Mesodermal cell (in vitro differentiated cells): ENCODE results near the gene IFNAR2.

Experiments
- H3K27ac ChIP-seq: 2 replicates; pipeline ENCODE4 v1.7.0; 2013; ENCODE audit warnings: mild to moderate bottlenecking, low read depth, low read length, moderate library complexity; ENCODE audit not compliant: severe bottlenecking
- H3K36me3 ChIP-seq: 2 replicates; pipeline ENCODE4 v1.7.1; 2013; ENCODE audit warnings: mild to moderate bottlenecking, low read length, moderate library complexity; ENCODE audit not compliant: control insufficient read depth, insufficient read depth
- H3K4me1 ChIP-seq: one replicate; pipeline ENCODE4 v1.7.1; 2013; ENCODE audit warnings: mild to moderate bottlenecking, low read length; ENCODE audit not compliant: insufficient read depth, control insufficient read depth, poor library complexity, severe bottlenecking
- H3K4me3 ChIP-seq: 2 replicates; pipeline ENCODE4 v1.7.0; 2013; ENCODE audit warnings: low read length, control low read depth, mild to moderate bottlenecking; ENCODE audit not compliant: insufficient read depth, poor library complexity, severe bottlenecking; ENCODE audit errors: extremely low read depth
- H3K9me3 ChIP-seq: 2 replicates; pipeline ENCODE4 v1.7.1; 2013; ENCODE audit warnings: mild to moderate bottlenecking, low read length, moderate library complexity; ENCODE audit not compliant: control insufficient read depth
- WGBS, 2 experiments: methylation state at CpG; one replicate each; pipeline ENCODE4 v1.1.5; 2013; ENCODE audit warnings: missing lambda C conversion rate in 2 of 2; ENCODE audit not compliant: insufficient coverage in 2 of 2; 5-methylcytosine and 5-hydroxymethylcytosine counted together

Gene IFNAR2

DNA sequence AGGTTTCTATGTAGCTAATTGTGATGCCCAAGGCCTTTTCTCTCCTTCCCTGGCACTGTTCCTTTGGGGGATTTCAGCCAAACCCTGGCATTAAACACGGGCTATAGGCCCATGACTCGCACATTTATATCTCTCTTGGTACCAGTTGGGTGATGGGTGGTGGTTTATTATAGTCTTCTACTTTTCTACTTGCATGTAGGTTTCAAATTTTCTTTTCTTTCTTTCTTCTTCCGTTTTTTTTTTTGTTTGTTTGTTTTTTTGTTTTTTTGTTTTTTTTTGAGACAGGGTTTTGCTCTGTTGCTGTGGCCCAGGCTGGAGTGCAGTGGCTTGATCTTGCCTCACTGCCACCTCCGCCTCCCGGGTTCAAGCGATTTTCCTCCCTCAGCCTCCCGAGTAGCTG lies 37.5 kb downstream of the IFNAR2 start:
- peaks cover 4% of the 10 kb centered on the region for H3K4me1 ChIP-seq
- WGBS, 2 experiments, result 83% methylated on average over 3 of the region's 7 CpGs; no CpG with 5 or more reads in 1 of the 2 experiments
- H3K9me3 ChIP-seq, result no peaks in the 10 kb centered on the region
- H3K4me3 ChIP-seq, result peak overlapping the region; percentile 59
- no peak overlapping the region for H3K27ac ChIP-seq
- peaks cover 28% of the 10 kb centered on the region for H3K36me3 ChIP-seq

DNA sequence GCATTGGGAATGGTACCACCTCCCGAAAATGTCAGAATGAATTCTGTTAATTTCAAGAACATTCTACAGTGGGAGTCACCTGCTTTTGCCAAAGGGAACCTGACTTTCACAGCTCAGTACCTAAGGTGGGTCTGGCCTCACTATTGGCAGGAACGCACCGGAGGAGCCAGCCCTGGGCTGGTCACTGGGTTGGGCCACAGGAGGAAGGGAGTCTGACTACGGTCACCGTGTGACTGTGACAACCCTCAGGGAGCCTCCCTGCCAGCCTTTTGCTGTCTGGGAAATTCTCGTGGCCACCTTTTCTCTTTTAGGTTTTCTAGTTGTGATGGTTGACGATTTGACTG lies 38.6 kb downstream of the IFNAR2 start:
- Histone ChIP-seq H3K4me1 (peaks cover 4% of the 10 kb centered on the region), H3K9me3 (no peaks in the 10 kb centered on the region), H3K36me3 (peaks cover 19% of the 10 kb centered on the region), H3K4me3 (no peak overlapping the region), H3K27ac (no peak overlapping the region)
- 85 to 92% methylated on average over 5 to 6 of the region's 7 CpGs for WGBS, 2 experiments

DNA sequence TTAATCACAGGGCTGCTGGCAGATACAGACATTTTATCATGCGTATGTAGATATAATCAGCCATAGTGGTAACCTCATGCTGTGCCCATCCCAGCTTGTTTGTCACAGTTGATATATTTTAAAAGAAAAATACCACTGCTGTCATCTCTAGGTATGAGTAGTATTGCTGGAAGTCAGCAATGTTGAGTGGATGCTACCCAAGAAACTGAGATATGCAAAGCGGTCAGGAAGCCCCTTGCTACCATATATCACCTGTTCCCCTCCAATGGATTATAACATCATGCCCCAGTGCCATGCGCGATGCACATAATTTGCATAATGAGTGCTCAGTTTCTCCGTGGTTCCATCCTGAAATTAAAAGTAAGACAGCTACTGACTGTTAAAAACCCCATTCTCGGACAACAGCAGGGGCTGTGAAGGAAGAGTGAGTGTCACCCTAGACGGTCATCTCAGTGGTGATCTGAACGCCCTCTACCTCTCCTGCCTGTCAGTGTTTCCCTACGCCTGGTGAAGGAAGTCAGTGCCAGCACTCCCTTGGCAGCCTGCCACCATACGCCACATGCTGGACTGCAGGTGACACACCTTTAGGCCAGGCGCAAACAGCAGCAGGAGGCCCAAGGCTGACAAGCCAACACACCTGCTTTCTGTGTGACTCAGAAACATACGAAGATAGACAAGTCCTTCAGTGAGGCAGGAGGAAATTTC lies 39.2 kb downstream of the IFNAR2 start:
- Histone ChIP-seq H3K27ac (no peak overlapping the region), H3K4me1 (peaks cover 4% of the 10 kb centered on the region), H3K36me3 (peaks cover 14% of the 10 kb centered on the region), H3K9me3 (no peaks in the 10 kb centered on the region), H3K4me3 (no peak overlapping the region)
- 89 to 92% methylated on average over 9 to 10 of the region's 12 CpGs for WGBS, 2 experiments

DNA sequence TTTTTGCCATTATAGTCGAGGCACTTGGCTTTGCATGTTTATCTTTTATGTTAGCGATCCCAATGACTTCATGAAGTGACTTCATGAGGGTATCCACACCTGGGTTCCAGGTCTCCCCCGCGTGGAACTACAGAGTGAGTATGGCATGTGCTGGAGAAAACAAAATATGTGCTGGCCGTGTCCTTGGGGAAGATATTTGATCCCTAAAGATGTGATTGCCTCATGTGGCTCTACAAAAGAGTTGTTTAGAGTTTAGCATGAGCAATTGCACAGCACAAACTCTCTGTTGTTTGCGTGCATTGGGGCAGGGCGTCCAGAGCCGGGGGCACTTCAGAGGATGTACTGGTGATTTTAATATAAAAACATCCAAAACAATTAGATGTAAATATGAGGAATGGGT lies 41.2 kb downstream of the IFNAR2 start:
- peaks cover 14% of the 10 kb centered on the region for H3K36me3 ChIP-seq
- H3K4me1 ChIP-seq, result peaks cover 4% of the 10 kb centered on the region
- H3K9me3 ChIP-seq, result peaks cover 4% of the 10 kb centered on the region
- no peak overlapping the region for H3K4me3 ChIP-seq
- 92 to 93% methylated on average over 5 of the region's 8 CpGs for WGBS, 2 experiments
- H3K27ac ChIP-seq, result no peak overlapping the region

DNA sequence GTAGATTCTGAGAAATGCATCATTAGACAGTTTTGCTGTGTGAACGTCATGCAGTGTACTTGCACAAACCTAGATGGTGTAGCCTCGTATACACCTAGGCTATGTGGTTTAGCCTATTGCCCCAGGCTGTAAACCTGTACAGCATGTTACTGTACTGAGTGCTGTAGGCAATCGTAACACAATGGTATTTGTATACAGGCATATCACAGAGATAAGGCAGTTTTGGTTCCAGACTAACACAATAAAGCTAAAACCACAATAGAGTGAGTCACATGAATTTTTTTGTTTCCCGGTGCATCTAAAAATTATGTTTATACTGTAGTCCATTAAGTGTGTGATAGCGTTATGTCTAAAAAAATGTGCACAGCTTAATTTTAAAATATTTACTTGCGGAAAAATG lies 43.3 kb downstream of the IFNAR2 start:
- Histone ChIP-seq H3K27ac (no peak overlapping the region), H3K4me3 (no peak overlapping the region), H3K4me1 (no peaks in the 10 kb centered on the region), H3K9me3 (peaks cover 4% of the 10 kb centered on the region), H3K36me3 (peaks cover 16% of the 10 kb centered on the region)
- 94 to 97% methylated on average over 2 to 3 of the region's 6 CpGs for WGBS, 2 experiments

DNA sequence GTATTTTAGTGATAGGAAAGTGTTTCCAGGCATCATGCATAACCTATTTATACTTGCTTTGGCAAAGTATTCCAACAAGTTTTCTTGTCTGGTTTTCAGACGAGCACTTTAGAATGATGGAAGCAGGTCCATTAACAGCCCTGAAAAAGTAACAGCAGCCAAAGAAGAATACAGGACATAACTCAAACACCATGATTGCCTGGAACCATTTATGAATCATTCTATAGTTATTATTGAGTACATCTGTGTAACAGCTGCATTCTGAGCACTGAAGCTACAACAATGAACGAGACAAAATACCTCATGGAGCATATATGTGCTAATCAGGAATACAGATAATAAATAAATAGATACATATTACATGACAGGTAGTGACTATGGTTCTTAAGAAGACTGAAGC lies 49.0 kb downstream of the IFNAR2 start:
- H3K9me3 ChIP-seq, result peaks cover 4% of the 10 kb centered on the region
- no peak overlapping the region for H3K27ac ChIP-seq
- no peak overlapping the region for H3K4me3 ChIP-seq
- H3K36me3 ChIP-seq, result peaks cover 18% of the 10 kb centered on the region
- 88% methylated on average over 1 of the region's 2 CpGs; no CpG with 5 or more reads in 1 of the 2 experiments for WGBS, 2 experiments
- H3K4me1 ChIP-seq, result no peaks in the 10 kb centered on the region

DNA sequence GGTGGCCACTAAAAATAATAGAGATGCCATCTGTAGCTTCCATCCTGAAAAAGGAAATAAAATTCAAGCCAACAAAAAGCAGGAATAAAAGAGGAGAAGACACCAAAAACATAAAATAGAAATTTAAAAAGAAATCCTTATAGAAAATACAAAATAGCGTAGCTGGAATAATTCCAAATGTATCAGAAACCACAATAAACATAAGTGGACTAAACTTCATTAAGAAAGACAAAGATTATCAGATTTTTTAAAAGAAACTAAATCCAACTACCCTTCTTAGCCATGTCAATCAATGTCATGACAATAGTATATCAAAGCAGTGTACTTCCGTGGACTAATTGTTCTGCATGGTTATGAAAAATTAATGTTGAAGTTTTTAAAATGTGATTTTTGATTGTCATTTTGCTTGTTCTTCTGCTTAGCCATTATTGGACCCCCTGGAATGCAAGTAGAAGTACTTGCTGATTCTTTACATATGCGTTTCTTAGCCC lies 49.6 kb downstream of the IFNAR2 start:
- Histone ChIP-seq H3K36me3 (peaks cover 23% of the 10 kb centered on the region), H3K4me3 (no peak overlapping the region), H3K4me1 (no peaks in the 10 kb centered on the region), H3K27ac (no peak overlapping the region), H3K9me3 (peaks cover 3% of the 10 kb centered on the region)
- 89 to 100% methylated on average over 1 of the region's 3 CpGs for WGBS, 2 experiments
